ENCODE results near the gene IQCE.
"Not testable (repeated sequence)": the region's sequence is repeated elsewhere in the genome, so short reads cannot be mapped to it uniquely, and the experiment has no call there.

The IQCE gene

DNA sequence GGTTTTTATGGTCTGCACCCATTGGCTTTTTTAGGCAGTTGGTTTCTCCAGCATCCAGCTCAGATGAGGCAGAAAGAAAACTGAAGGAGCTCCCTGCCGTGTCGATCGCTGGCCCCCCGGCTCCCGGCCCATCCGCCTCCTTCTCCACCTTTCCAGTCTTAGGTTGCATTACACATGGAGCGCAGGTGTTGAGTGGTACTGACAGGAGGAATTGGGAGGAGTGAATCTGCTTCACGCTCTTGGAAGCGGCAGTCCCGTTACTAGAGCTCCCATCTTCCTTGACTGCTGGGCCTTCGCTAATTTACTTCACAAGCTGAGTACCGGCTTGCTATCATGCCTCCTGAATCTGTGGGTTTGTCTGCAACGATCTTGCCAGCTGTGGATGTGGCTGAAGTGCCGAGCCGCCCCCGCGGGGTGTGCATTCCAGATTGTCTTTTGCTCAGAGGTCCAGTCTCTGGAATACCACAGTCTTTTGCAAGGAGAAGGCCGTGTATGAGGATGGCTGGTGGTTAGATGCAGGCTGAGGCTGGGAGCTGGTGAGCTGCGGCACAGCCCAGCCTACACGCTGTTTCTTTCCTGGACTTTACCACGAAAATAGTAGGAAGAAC lies 17.1 kb downstream of the IQCE start:
- in situ Hi-C loops (cut with MboI; ENCODE audit: low sequenced_read_pairs), result no loop called here

DNA sequence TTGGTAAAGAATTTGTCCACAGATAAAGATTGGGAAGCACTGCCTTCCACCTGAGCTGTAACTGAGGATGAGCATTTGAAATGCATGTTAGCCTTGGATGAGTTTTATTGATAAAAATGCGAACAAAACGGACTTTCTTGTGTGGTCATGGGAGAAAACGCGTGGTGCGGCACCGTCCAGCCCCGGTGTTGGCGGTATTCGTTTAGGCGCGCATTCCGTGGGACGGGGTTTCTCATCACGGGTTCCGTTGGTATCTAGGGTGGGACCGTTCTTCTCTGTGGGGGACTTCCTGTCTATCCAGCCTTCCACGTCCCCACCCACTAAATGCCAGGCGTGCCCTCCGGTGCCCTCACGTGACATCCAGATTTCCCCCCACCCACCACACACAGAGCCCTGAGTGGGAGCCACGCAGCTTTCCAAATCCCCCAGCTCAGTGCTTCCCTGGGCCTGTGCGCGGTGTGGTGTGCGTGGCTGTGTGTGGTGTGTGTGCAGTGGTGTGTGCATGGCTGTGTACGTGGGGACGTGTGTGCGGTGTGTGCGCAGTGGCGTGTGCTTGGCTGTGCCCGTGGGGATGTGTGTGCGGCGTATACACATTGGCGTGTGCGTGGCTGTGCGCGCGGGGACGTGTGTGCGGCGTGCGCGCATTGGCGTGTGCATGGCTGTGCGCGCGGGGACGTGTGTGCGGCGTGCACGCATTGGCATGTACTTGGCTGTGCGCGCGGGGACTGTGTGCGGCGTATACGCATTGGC lies 18.1 kb downstream of the IQCE start:
- in situ Hi-C loops (cut with MboI; ENCODE audit: low sequenced_read_pairs), result no loop called here

- in situ Hi-C loops (cut with MboI; ENCODE audit: low sequenced_read_pairs), result no loop called here
Measured at GRCh38 chr7:2577914-2578680, 19.3 kb downstream of the IQCE start.

DNA sequence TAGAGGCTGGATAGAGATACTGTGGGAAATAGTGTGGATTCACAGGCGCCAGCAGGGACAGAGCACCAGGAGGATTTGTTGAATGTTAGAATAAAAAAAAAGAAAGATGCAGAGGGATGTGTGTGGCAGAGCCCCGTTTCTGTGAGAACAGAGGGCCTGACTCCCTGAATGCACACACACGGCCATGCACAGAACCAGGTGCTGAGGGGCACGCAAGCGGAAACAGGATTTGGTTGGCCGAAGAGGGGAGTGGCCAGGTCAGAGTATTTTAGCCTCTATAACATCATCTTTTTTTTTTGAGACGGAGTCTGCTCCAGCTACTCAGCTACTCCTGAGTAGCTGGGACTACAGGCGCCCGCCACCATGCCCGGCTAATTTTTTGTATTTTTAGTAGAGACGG lies 21.9 kb downstream of the IQCE start:
- in situ Hi-C loops (cut with MboI; ENCODE audit: low sequenced_read_pairs), result no loop called here

DNA sequence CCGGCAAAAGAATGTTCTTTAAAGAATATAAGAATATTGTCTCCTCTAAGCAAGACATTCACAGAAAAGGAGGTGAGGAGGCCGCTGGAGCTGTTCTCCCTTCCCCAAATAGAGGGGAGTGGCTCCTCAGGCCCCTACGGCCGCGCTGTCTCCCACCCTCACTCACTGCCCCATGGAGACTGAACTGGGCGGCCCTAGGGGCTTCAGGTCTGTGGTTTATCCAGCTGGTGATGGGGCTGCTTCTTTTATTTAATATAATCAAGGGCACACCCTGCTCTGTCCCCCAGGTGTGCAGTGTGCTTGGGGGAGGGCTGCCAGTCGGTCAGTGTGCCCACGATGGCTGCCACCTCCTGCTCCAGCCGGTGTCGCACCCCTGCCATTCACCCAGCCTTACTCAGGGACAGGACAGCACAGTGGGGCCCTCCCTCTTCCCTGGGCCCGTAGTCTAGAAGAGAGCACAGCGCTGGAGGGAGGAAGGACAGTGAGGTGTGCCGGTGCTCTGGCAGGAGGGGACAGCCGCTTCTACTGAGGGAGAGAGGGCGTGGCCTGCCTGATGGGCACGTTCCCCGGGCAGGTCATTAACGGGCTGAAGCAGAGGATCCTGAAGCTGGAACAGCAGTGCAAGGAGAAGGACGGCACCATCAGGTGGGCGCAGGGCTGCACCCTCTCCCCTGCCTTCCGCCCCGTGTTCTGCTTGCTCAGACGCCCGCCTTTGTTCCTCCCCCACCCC lies 23.4 kb downstream of the IQCE start:
- in situ Hi-C loops (cut with MboI; ENCODE audit: low sequenced_read_pairs), result no loop called here

GRCh38 chr7:2583798-2584580 lies 25.2 kb downstream of the IQCE start:
- in situ Hi-C loops (cut with MboI; ENCODE audit: low sequenced_read_pairs), result no loop called here

- in situ Hi-C loops (cut with MboI; ENCODE audit: low sequenced_read_pairs), result no loop called here
Measured at GRCh38 chr7:2585446-2585845, 26.7 kb downstream of the IQCE start.

- in situ Hi-C loops (cut with MboI; ENCODE audit: low sequenced_read_pairs), result no loop called here
Measured at GRCh38 chr7:2586326-2587020, 27.7 kb downstream of the IQCE start.

DNA sequence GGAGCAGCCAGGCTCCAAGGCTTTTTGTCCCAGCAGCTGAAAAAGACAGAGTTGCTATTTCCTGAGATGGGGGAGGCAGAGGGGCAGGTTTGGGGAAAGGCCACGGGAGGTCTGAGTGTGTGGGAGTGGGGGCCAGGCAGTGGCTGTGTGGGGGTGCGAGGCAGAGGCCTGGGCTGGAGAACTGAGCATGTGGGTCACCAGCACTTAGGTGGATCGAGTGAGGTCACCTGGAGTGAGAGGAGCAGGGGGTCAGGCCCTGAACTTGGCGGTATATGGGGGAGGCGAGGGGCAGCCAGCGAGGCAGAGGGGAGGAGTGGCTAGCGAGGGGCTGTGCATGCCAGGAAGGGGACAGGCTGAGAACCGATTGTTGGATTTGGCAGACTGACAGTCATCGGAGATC lies 28.4 kb downstream of the IQCE start:
- in situ Hi-C loops (cut with MboI; ENCODE audit: low sequenced_read_pairs), result no loop called here

GRCh38 chr7:2587778-2588177 lies 29.0 kb downstream of the IQCE start:
- in situ Hi-C loops (cut with MboI; ENCODE audit: low sequenced_read_pairs), result no loop called here

GRCh38 chr7:2589341-2589740 lies 30.6 kb downstream of the IQCE start:
- in situ Hi-C loops (cut with MboI; ENCODE audit: low sequenced_read_pairs), result no loop called here

GRCh38 chr7:2589941-2590340 lies 31.2 kb downstream of the IQCE start:
- in situ Hi-C loops (cut with MboI; ENCODE audit: low sequenced_read_pairs), result not testable (repeated sequence)

DNA sequence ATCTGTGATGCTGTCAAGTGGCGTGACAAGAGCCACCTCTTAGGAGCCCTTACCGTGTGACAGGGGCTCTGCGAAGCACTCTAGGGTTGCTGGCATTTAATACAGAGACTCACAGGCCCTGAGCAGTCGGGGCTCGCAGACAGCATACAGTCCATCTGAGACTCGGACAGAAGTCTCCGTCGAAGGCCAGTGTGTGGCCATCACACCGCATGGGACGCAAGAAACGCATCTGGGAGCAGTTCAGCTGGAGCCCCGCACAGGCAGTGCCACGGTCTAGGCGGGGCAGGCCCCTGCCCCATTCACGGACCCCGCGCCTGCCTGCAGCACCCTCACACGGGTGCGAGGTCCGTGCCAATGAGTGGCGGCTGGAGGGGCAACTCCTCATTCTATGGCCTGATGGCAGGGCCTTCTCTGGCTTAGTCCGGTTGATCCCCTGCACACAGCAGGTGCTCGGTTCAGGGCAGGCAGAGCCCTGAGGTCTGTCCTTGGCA lies 33.6 kb downstream of the IQCE start:
- in situ Hi-C loops (cut with MboI; ENCODE audit: low sequenced_read_pairs), result no loop called here

- in situ Hi-C loops (cut with MboI; ENCODE audit: low sequenced_read_pairs), result no loop called here
Measured at GRCh38 chr7:2593036-2593727, 34.4 kb downstream of the IQCE start.

GRCh38 chr7:2594599-2594998 lies 35.8 kb downstream of the IQCE start:
- in situ Hi-C loops (cut with MboI; ENCODE audit: low sequenced_read_pairs), result no loop called here

- in situ Hi-C loops (cut with MboI; ENCODE audit: low sequenced_read_pairs), result no loop called here
Measured at GRCh38 chr7:2595258-2595860, 36.6 kb downstream of the IQCE start.

- in situ Hi-C loops (cut with MboI; ENCODE audit: low sequenced_read_pairs), result no loop called here
Measured at GRCh38 chr7:2596464-2597272, 37.9 kb downstream of the IQCE start.

- in situ Hi-C loops (cut with MboI; ENCODE audit: low sequenced_read_pairs), result no loop called here
Measured at GRCh38 chr7:2597273-2597640, 38.5 kb downstream of the IQCE start.
